Panc1 (cell line): Measurements from ENCODE around the gene MAP3K13. TPM values are rescaled to one million over a fixed set of nuclear protein-coding genes. Genes with fewer than 3 reads are reported as not detected.
A peak's percentile ranks its signal among the peaks of the same experiment; 100 is the strongest.

Experiments
- ATAC-seq: fragments of 200-7000 bp; cut with Tn5 transposase; 2 replicates; pipeline ENCODE4 v1.9.1; 2020; ENCODE audit warnings: mild to moderate bottlenecking, moderate library complexity
- BruUV-seq: library from RNA; stranded (reverse); fragments of 400-500 nt; replicated peaks from 2 replicates; lab custom pipeline; 2021; lab: Mats Ljungman, UMichigan
- CTCF ChIA-PET: fragments of 300-600 bp; sonication (Branson Sonifier 250); formaldehyde crosslinking; loops from one replicate; lab custom pipeline; 2022; ENCODE audit warnings: antibody characterized with exemption; lab: Charles Lee
- POLR2A ChIA-PET: fragments of 300-600 bp; sonication (Branson Sonifier 250); formaldehyde crosslinking; loops from one replicate; lab custom pipeline; 2022; ENCODE audit warnings: antibody characterized with exemption; lab: Charles Lee
- DNase-seq: peaks from one replicate; pipeline ENCODE4 v3.0.0-alpha.2; 2010; ENCODE audit warnings: low read depth, low spot score
- H3K27ac ChIP-seq: 2 replicates; pipeline ENCODE4 v1.5.1; 2011; ENCODE audit warnings: mild to moderate bottlenecking, low read length, inconsistent platforms
- H3K27me3 ChIP-seq: fragments of 200-500 bp; sonication (Bioruptor generic); 2 replicates; pipeline ENCODE4 v1.6.0; 2014; ENCODE audit warnings: low read length, inconsistent platforms; ENCODE audit not compliant: control insufficient read depth, insufficient read depth
- H3K36me3 ChIP-seq: fragments of 200-500 bp; sonication (Bioruptor generic); 2 replicates; pipeline ENCODE4 v1.5.1; 2014; ENCODE audit warnings: inconsistent platforms, mild to moderate bottlenecking, low read length, moderate library complexity; ENCODE audit not compliant: control insufficient read depth, insufficient read depth
- H3K4me1 ChIP-seq: 2 replicates; pipeline ENCODE4 v1.5.1; 2011; ENCODE audit warnings: inconsistent platforms, mild to moderate bottlenecking, low read length, moderate library complexity; ENCODE audit not compliant: control insufficient read depth, insufficient read depth
- H3K4me3 ChIP-seq, 2 experiments: 2 replicates each; pipeline ENCODE4 v1.5.1; 2011 to 2012; ENCODE audit warnings: low read depth in 2 of 2, low read length in 2 of 2, mild to moderate bottlenecking in 2 of 2, inconsistent platforms in 1 of 2, moderate library complexity in 1 of 2
- H3K9me3 ChIP-seq: fragments of 200-500 bp; sonication (Bioruptor generic); 2 replicates; pipeline ENCODE4 v1.5.1; 2014; ENCODE audit warnings: low read depth, mild to moderate bottlenecking, inconsistent platforms, low read length, moderate library complexity; ENCODE audit not compliant: control insufficient read depth, insufficient read depth
- POLR2AphosphoS5 ChIP-seq: IDR thresholded peaks from 2 replicates; pipeline ENCODE4 v1.6.1; 2012; ENCODE audit warnings: mild to moderate bottlenecking, low read depth, low read length, moderate library complexity
- SIN3A ChIP-seq: IDR thresholded peaks from 2 replicates; pipeline ENCODE4 v1.6.1; 2012; ENCODE audit warnings: low read depth, mild to moderate bottlenecking, low read length, moderate library complexity, borderline replicate concordance; ENCODE audit not compliant: insufficient read depth
- TCF7L2 ChIP-seq: IDR thresholded peaks from 2 replicates; pipeline ENCODE4 v1.6.1; 2011; ENCODE audit warnings: mild to moderate bottlenecking, low read depth, low read length, inconsistent platforms
- in situ Hi-C: cut with HindIII; loops from 2 replicates; pipeline ENCODE4 v1.10.0; 2016; ENCODE audit warnings: low sequenced_read_pairs, low pct_unique_long_range_greater_than_20kb
- intact Hi-C: fragments of 100-400 bp; cut with micrococcal nuclease; formaldehyde crosslinking; loops from one replicate; pipeline ENCODE4 v1.10.0; 2022; ENCODE audit not compliant: unreplicated experiment
- total RNA-seq: library from RNA; stranded (reverse); gene quantifications from one replicate; pipeline ENCODE4 v1.2.1, GENCODE V29; 2021; ENCODE audit not compliant: unreplicated experiment
- TF ChIP-seq, protein P1 (sequence below): fragments of 450-650 bp; IDR thresholded peaks from 2 replicates; pipeline ENCODE4 v1.5.1; 2017; ENCODE audit warnings: mild to moderate bottlenecking
- TF ChIP-seq, protein P2 (sequence below), 2 experiments: IDR thresholded peaks; 2 replicates each; pipeline ENCODE4 v1.6.1; 2011 to 2012; ENCODE audit warnings: low read depth in 2 of 2, control low read depth in 1 of 2, low read length in 1 of 2, mild to moderate bottlenecking in 1 of 2, moderate library complexity in 1 of 2; ENCODE audit not compliant: insufficient read depth in 1 of 2

Gene MAP3K13
- total RNA-seq, 1 experiment from 2014 or later, result 26.6 TPM

DNA sequence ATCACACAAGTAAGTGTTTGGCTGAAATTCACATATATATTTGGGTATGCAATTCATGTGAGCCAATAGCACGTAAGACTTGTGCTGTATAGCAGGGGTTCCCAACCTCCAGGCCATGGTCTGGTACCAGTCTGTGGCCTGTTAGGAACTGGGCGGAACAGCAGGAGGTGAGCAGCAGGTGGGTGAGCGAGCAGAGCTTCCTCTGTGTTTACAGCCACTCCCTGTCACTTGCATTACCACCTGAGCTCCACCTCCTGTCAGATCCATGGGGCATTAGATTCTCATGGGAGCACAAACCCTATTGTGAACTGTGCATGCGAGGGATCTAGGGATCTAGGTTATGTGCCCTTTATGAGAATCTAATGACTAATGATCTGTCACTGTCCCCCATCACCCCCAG is 59.7 kb downstream of the MAP3K13 start:
- no peak for ATAC-seq
- intact Hi-C loops, result no loop called here
- in situ Hi-C loops, result no loop called here
- H3K4me3 ChIP-seq, result no peak overlapping the region
- peaks cover 10% of the 10 kb centered on the region; the same call in 1 of the 2 replicates for H3K4me1 ChIP-seq
- H3K27ac ChIP-seq, result no peak overlapping the region
- DNase-seq, result no peak
- POLR2A ChIA-PET, result no interaction called here
- TF ChIP-seq POLR2AphosphoS5, result no peak
- TF ChIP-seq TCF7L2, result no peak
- TF ChIP-seq SIN3A, result no peak
- TF ChIP-seq, protein P1, sequence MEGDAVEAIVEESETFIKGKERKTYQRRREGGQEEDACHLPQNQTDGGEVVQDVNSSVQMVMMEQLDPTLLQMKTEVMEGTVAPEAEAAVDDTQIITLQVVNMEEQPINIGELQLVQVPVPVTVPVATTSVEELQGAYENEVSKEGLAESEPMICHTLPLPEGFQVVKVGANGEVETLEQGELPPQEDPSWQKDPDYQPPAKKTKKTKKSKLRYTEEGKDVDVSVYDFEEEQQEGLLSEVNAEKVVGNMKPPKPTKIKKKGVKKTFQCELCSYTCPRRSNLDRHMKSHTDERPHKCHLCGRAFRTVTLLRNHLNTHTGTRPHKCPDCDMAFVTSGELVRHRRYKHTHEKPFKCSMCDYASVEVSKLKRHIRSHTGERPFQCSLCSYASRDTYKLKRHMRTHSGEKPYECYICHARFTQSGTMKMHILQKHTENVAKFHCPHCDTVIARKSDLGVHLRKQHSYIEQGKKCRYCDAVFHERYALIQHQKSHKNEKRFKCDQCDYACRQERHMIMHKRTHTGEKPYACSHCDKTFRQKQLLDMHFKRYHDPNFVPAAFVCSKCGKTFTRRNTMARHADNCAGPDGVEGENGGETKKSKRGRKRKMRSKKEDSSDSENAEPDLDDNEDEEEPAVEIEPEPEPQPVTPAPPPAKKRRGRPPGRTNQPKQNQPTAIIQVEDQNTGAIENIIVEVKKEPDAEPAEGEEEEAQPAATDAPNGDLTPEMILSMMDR, result no peak
- TF ChIP-seq, protein P2, sequence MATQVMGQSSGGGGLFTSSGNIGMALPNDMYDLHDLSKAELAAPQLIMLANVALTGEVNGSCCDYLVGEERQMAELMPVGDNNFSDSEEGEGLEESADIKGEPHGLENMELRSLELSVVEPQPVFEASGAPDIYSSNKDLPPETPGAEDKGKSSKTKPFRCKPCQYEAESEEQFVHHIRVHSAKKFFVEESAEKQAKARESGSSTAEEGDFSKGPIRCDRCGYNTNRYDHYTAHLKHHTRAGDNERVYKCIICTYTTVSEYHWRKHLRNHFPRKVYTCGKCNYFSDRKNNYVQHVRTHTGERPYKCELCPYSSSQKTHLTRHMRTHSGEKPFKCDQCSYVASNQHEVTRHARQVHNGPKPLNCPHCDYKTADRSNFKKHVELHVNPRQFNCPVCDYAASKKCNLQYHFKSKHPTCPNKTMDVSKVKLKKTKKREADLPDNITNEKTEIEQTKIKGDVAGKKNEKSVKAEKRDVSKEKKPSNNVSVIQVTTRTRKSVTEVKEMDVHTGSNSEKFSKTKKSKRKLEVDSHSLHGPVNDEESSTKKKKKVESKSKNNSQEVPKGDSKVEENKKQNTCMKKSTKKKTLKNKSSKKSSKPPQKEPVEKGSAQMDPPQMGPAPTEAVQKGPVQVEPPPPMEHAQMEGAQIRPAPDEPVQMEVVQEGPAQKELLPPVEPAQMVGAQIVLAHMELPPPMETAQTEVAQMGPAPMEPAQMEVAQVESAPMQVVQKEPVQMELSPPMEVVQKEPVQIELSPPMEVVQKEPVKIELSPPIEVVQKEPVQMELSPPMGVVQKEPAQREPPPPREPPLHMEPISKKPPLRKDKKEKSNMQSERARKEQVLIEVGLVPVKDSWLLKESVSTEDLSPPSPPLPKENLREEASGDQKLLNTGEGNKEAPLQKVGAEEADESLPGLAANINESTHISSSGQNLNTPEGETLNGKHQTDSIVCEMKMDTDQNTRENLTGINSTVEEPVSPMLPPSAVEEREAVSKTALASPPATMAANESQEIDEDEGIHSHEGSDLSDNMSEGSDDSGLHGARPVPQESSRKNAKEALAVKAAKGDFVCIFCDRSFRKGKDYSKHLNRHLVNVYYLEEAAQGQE (IDR thresholded peaks at IDR 0.05; ENCODE audit: insufficient read depth in 1 of 2, low read depth in 2 of 2, low read length in 1 of 2), result no peak
- CTCF ChIA-PET, result interaction anchor here (0.7 kb wide), 1 partner anchor 362 kb away, joined by 3 read pairs; no protein-coding TSS in a partner anchor
- no peaks in the 10 kb centered on the region for H3K27me3 ChIP-seq
- H3K9me3 ChIP-seq, result no peaks in the 10 kb centered on the region
- H3K36me3 ChIP-seq, result no peaks in the 10 kb centered on the region
- no TSS peak for BruUV-seq

DNA sequence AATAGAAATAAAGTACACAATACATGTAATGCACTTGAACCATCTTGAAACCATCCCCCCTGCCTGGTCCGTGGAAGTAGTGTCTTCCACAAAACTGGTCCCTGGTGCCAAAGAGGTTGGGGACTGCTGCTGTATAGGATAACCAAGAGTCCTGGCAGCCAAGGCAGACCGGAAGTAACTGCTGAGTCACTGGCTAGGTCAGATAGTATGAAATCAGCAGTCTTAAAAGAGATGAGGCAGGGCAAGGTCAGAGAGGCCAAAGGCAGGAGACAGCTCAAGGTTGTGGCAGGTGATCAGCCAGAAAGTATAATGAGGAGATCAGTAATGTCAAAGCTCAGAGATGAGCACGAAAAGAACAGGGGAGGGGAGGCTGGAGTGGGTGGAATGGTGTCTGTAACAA is 60.2 kb downstream of the MAP3K13 start:
- peaks cover 10% of the 10 kb centered on the region; the same call in 1 of the 2 replicates for H3K4me1 ChIP-seq
- H3K4me3 ChIP-seq, result no peak overlapping the region
- H3K27ac ChIP-seq, result no peak overlapping the region; the same call in 1 of the 2 replicates
- POLR2A ChIA-PET, result no interaction called here
- DNase-seq (peak; percentile 12), ATAC-seq (peak; percentile 72)
- intact Hi-C loops (no loop called here), in situ Hi-C loops (no loop called here)
- no peaks in the 10 kb centered on the region for H3K27me3 ChIP-seq
- no peaks in the 10 kb centered on the region for H3K9me3 ChIP-seq
- TF ChIP-seq, protein P2 (IDR thresholded peaks at IDR 0.05; ENCODE audit: insufficient read depth in 1 of 2, low read depth in 2 of 2, low read length in 1 of 2), result no peak
- TF ChIP-seq, protein P1, result no peak
- TF ChIP-seq SIN3A (no peak), POLR2AphosphoS5 (no peak), TCF7L2 (no peak)
- BruUV-seq, result no TSS peak
- CTCF ChIA-PET, result interaction anchor here (0.7 kb wide), 1 partner anchor 362 kb away, joined by 3 read pairs; no protein-coding TSS in a partner anchor
- no peaks in the 10 kb centered on the region for H3K36me3 ChIP-seq
